Vagina (tissue), 2 donors: ENCODE measurements around the gene TAF10.

Experiments used
- CTCF ChIP-seq, 3 experiments: fragments of 450-650 bp in 2 of 3; fragments of 200-600 bp in 1 of 3; sonication (generic) in 1 of 3; IDR thresholded peaks; one replicate each; pipeline ENCODE4 v1.5.1; 2017 to 2019; ENCODE audit warnings: antibody characterized with exemption in 3 of 3, mild to moderate bottlenecking in 2 of 3, moderate library complexity in 2 of 3
- POLR2A ChIP-seq, 2 donors: fragments of 450-650 bp; IDR thresholded peaks; one replicate each; pipeline ENCODE4 v1.6.1; 2017; ENCODE audit warnings: antibody characterized with exemption in 2 of 2, mild to moderate bottlenecking in 2 of 2, moderate library complexity in 2 of 2

DNA sequence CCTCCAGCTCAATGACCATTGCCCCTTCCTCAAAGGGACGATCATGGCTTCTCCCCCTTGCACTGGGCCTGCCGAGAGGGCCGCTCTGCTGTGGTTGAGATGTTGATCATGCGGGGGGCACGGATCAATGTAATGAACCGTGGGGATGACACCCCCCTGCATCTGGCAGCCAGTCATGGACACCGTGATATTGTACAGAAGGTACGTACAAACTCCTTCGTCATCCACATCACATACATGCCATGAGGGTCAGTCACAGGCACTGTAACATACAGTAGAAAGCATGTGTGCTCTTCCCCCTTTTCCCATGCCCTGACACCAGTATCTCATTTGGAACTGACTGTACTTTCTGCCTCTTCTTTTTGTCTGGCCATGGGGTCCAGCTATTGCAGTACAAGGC, 4.0 kb downstream of the TAF10 start:
- TF ChIP-seq CTCF (IDR thresholded peaks at IDR 0.05) = no peak
- TF ChIP-seq POLR2A (IDR thresholded peaks at IDR 0.05) = no peak
